GM19025 (cell line): ENCODE measurements around the gene PAPPA.

ENCODE experiments used
- ATAC-seq: cut with Tn5 transposase; IDR thresholded peaks from one replicate; pipeline ENCODE4 v1.9.1; 2021; ENCODE audit warnings: mild to moderate bottlenecking, low read depth, moderate library complexity; ENCODE audit not compliant: unreplicated experiment

The PAPPA gene

DNA sequence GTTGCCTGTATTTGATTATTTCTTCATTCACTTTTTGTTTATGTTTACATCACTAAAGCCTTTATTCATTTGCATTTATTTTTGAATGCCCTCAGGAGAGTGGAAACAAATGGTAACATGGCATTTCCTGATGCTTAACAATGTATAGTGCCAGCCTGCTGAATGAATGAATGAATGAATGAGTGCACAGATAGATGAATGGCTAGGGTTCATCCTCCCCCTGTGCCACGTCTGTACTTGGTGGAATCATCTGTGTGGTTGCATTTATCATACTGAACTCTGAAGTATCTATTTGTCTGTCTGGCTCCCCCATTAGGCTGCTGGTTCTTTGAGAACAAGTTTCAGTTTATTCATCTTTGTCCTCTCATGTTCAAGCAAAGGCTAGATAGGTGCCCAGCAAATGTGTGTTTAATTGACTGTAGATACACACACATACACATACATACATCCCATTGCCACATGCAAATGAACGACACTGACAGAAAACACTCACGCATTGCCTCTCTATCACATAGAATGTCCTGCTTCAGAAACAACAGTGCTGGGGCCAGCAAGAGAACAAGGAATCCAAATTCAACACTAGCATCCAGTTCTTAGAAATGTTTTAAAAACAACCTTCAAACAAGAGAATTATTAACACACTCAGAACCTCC, 150.4 kb downstream of the PAPPA start:
- no peak for ATAC-seq

GRCh38 chr9:116304761-116305160, 151.2 kb downstream of the PAPPA start:
- no peak for ATAC-seq

DNA sequence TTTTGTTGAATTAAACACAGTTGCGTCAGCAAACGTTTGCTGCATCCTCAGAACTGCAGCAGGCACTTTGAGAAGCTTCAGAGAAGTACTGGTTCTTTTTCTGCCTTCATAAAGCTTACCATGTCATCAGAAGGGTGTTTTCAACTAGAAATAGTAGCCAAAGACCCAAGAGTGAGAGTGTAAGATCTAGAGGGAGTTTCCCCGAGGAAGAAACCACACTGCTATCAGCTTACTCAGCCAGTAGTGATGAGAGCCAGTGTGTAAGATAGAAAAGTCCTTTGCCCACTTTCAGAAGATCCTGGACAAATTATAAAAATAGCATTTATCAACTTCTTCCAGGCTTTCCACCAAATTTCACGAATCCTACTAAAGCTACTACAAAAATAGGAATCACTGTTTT, 154.5 kb downstream of the PAPPA start:
- no peak for ATAC-seq

DNA sequence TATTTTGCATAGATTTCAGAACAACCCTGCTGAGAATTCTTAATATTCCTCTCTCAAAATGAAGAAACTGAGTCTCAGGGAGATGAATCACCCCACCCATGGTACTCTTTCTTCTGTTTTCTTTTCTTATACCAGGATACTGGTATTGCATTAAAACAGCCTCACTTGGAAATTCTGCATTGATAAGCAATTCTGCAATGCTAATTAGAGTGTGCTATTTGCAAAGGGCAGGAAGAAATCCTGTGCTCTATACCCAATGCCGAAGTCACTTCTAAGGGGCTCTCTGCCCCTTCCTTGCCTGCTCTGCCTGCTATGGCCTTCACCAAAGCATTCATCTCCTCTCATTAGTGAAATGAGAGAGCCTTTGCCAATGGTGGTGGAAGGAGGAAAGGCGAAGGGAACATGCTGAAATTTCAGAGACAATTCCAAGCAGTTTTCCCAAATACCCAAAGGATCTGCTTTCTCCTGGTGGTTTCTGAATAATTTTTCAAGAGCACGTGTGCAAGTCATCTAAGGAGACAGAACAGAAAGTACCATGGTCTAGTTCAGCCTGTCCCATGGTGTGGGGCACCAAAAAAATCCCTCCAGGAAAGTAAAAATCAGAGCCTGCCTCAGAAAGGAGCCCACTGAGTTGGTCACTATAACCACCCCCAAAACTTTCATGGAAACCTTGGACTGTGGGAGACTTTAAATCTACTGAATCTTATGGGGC, 156.5 kb downstream of the PAPPA start:
- no peak for ATAC-seq

DNA sequence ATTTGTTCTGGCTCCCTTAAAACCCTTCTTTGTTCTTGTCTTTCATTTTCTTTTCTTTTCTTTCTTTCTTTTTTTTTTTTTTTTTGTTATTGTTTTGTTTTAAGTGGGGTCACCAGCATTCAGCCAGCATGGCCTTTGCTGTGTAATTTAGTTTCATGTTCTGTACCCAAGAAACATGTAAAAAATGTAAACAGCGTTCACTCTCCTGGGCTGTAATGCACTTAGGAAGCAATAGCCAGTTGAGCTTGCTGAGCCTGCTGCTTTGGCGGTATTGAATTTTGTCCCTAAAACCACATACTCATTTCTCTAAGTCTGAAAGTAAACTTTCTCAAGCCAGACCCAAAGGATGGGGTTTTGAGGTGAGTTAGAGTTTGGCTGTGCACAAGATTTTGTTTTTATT, 158.6 kb downstream of the PAPPA start:
- ATAC-seq, result no peak

- ATAC-seq, result no peak
These were observed 160.0 kb downstream of the PAPPA start for GRCh38 chr9:116313638-116314037.

DNA sequence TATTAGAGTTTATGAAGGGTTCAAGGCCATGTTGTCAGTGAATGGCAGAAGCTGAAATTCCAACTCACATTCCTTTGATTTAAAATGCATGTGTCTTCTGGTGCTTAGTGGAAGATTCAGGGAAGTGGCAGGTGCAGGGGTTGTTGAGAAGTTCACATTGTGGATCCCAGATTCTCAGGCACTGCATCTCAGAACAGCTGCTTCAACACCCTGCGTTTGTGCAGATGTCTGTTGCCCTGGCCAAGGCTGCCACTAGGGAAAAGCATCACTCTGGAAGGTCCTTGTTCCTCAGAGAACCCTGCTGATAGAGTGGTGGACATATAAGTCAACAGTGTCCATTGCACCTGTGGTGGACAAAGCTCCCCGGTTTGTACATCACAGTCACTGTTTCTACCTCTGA, 162.7 kb downstream of the PAPPA start:
- no peak for ATAC-seq

- ATAC-seq, result no peak
These were observed 163.9 kb downstream of the PAPPA start for GRCh38 chr9:116317503-116317902.

DNA sequence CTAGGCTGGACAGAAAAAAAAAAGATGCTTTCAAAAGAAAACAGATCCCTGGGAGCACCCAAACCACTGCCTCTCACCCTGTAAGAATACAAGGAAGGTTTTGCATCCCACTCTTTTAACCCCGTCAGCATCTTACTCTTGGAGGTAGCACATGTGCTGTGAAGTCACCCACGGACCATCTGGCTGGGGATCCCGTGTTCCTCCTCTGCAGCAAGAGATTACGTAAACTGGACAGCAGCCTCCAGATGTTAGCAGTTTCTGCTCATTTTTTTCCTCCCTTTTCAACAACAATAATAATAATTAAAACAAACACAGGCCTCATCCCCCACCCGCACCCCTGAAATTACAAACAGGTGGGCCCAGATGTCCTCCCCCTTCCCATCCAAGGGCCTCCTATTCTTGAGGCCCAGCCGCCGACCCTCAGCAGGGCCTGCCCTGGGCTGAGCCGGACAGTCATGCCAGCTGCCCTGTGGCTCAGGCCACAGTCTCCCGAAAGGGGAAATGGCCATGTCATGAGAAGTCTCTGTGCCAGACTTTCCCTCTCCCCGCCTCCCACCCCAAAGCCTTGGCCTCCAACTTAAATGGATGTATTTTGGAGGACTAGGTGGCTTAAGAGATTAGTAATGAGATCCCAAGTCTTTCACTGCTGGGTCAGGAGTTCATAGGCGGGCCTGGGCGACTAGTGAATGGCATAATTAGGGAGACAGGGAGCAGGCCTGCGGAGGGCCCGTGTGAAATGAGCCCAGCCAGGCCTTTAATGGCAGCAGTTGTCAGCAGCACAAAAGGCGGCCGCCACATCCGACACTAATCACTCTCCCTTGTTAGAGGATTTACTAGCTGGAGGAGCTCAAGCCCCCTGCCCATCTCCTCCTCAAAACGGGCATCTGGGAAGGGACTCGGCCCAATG, 165.1 kb downstream of the PAPPA start:
- ATAC-seq, result no peak

DNA sequence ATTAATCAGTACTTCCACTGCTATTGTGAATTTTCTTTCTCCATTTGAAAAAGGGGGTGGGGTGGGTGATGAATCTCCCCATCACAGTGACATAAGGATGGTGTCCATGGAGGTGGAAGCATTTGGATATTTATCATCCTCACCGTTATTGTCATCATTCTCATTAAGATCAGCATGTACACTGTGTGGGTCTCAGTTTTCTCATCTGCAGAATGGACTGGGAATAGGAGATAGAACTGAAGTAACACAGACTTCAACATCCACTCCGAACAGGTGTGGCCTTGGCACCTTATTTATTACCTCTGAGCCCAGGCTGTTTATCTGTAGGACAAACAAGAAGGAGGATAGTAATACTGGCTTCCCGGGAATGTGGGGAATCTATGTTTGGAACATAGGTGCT, 165.9 kb downstream of the PAPPA start:
- no peak for ATAC-seq

GRCh38 chr9:116320290-116320689, 166.7 kb downstream of the PAPPA start:
- no peak for ATAC-seq

DNA sequence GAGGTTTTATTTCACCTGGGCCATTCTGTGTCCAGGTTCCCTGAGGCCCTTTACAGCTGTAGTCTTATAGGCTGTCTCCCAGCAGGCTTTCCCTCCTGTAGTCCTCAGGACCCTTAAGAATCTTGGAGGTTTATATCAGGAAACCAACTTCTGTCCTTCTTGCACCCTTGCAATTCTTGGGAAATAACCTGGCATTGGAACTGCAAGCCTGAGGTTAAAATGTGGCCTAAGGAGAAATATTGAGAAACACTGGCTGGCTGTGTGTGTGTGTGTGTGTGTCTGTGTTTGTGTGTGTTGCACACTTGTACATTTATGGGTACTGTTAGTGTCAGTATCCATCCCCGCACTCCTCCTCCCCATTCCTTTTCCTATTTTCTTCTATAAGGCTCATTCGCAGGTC, 168.9 kb downstream of the PAPPA start:
- ATAC-seq, result no peak

GRCh38 chr9:116323012-116323411, 169.4 kb downstream of the PAPPA start:
- no peak for ATAC-seq

- no peak for ATAC-seq
These were observed 170.0 kb downstream of the PAPPA start for GRCh38 chr9:116323571-116323970.

DNA sequence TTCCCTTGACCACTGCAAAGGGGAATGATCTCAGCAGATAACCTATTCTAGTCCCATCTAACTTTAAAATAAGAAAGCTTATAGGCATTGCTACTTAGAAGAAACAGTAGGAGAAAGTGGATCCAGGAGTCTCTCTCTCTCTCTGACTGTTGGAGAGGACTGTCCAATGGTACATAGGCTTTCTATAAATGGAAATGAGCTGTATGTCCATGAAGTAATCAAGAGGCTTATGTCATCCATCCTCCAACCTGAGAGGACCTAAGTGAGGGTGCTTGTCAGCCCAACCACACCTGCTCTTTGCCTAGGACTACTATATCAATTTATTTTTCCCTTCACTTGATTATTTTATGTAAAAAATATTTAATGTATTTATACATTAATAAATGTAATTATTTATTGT, 172.3 kb downstream of the PAPPA start:
- ATAC-seq, result no peak

DNA sequence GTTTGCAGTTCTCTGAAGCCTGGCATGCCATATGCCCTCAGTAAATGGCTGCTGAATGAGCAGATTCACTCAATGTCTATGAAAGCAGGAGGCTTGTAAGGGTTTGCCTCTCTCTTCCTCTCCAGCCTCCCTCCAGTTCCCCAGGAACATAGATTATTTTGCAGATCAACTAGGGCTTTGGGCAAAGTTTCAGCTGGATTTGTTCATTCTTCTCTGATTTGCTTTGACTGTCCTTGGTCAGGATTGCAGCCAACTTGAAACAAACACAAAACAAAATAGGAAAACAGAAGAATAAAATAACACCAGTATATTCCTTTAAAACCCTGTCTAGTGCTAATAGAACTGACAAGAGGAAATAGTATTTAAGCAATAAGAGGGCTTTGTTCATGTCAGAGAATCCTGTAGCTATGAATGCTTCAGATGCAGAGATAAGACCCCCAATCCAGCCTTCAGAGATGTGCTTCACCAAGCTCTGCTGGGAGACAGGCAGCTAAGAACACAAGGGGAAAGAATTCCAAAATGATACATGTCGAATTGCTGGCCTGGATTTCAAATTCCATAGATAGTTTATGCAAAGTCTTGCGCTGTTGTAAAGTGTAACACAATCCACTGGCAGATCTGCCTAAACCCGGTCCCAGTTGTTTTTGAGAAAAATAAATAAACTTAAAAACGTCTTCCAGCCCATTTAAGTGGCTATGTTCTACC, 174.3 kb downstream of the PAPPA start:
- ATAC-seq, result no peak

DNA sequence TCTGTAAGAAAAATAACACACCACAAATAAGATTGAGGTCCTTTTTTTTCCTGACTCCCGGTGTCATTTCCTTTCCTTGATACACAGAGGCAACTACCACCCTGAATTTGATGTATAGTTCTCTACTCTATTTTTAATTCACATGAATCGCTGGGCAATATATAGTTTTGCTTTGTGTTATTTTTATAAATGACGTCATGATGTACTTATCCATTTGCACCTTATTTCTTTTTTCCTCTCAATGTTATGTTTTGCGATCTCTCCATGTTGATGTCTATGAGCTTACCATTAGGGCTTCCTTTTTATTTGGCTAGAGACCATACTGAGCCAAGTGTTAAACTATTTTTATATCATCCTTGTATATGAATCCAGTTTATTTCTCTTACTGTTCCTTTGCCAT, 175.9 kb downstream of the PAPPA start:
- ATAC-seq, result no peak

DNA sequence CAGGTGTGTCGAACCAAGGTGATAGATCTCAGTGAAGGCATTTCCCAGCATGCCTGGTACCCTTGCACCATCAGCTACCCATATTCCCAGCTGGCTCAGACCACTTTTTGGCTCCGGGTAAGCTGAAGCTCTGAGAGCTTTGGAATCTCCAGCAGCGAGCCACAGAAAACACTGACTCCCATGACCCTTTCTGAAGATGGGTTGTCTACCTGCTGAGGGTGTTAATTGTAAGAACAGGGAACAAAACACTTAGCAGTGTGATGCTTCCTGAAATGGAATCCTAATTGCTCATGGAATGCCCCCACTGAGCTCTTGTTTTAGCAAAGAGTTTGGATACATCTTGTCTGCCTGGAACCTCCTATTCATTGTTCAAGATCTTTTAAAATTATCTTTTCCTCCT, 177.7 kb downstream of the PAPPA start:
- no peak for ATAC-seq

DNA sequence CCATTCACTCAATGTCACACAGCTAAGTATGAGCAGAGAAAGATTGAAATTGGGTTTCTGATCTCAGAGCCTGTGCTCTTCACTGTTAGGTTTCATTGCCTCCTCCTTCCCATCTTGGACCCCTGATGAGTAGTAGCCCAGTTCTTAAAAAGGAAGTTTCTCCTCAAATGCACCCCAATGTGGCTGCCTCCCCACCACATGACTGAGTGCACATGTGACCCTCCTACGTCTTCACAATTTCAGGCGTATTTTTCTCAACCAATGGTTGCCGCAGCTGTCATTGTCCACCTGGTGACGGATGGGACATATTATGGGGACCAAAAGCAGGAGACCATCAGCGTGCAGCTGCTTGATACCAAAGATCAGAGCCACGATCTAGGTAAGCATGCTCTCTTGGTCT, 178.5 kb downstream of the PAPPA start:
- no peak for ATAC-seq

- no peak for ATAC-seq
These were observed 179.7 kb downstream of the PAPPA start for GRCh38 chr9:116333254-116333653.
